ENCODE data around the gene ITGA4. TPM values are rescaled to one million over a fixed set of nuclear protein-coding genes. Genes with fewer than 3 reads are reported as not detected.

Gene ITGA4
- total RNA-seq = 2.8 TPM in 2 replicates
- polyA plus RNA-seq = 1.5 and 1.7 TPM in 2 replicates
- polyA plus RNA-seq (2011; cell fraction: cytosol; rRNA removed) = 1.4 and 1.6 TPM in 2 replicates
- 2.2 and 4.0 TPM in 2 replicates for polyA plus RNA-seq (2011; cell fraction: nucleus; rRNA removed)
- polyA plus RNA-seq (2012) = 10.1 and 11.8 TPM in 2 replicates
- 5.5 and 6.5 TPM in 2 replicates for polyA minus RNA-seq
- polyA minus RNA-seq (2011; cell fraction: cytosol; rRNA and poly(A)+ RNA removed) = not detected
- polyA minus RNA-seq (2011; cell fraction: nucleus; rRNA and poly(A)+ RNA removed) = 5.2 and 9.7 TPM in 2 replicates
- Bru-seq, nascent RNA = percentile 32 among the genes with signal in this experiment
- percentile 24 among the genes with signal in this experiment for BruChase-seq, experiment 1, labeled RNA remaining after a 6-hour chase
- BruChase-seq, experiment 2, labeled RNA remaining after a 2-hour chase = percentile 23 among the genes with signal in this experiment
- long read RNA-seq, partial matches to known transcripts = 1 of 1 reads
- long read RNA-seq, other reads (novel, unspliced or antisense) = 0 of 1 reads

GRCh38 chr2:181457121-181457740, at the start of gene ITGA4:
ITGA4 (plus strand) TSS chr2:181457386; CDS start chr2:181457655, 269 bp downstream.
- intact Hi-C loops (cut with micrococcal nuclease) = loop anchor here (1.0 to 5.0 kb wide), 4 partner anchors 353 to 1333 kb away; no protein-coding TSS in a partner anchor
- Histone ChIP-seq H3K4me2 (ENCODE audit: insufficient read depth, low read length) (peak within 1 kb of the TSS; percentile 15), H2AFZ (ENCODE audit: low read depth, low read length) (peak within 1 kb of the TSS; percentile 91), H3K79me2 (ENCODE audit: control insufficient read depth, insufficient read depth, low read length) (no peaks in the 10 kb centered on the region), H4K20me1 (replicated peaks; ENCODE audit: control insufficient read depth, extremely low read depth, insufficient read depth, low read length) (no peaks in the 10 kb centered on the region), H3K4me1 (ENCODE audit: control insufficient read depth, extremely low read depth, insufficient read depth, low read length) (peaks cover 7% of the 10 kb centered on the region), H3K36me3 (ENCODE audit: control insufficient read depth in 2 of 2, extremely low read depth in 1 of 2, insufficient read depth in 2 of 2, low read length in 2 of 2) (no peaks in the 10 kb centered on the region), H3K27ac (ENCODE audit: insufficient read depth, low read depth, low read length) (no peak within 1 kb of the TSS), H3K9me1 (replicated peaks; ENCODE audit: control insufficient read depth, extremely low read depth, insufficient read depth, low read length) (no peaks in the 10 kb centered on the region), H3K4me3 (replicated peaks in 1 of 3; ENCODE audit: insufficient read depth in 1 of 3, low read depth in 1 of 3, low read length in 3 of 3) (peak within 1 kb of the TSS; percentile 5 to 43 (median 41)), H3K27me3 (ENCODE audit: control insufficient read depth in 2 of 2, insufficient read depth in 2 of 2, low read length in 2 of 2) (peaks cover 15 to 53% of the 10 kb centered on the region in 2 experiments), H3K9me3 (replicated peaks; ENCODE audit: control insufficient read depth, insufficient read depth, low read length) (no peaks in the 10 kb centered on the region), H3K9ac (replicated peaks; ENCODE audit: extremely low read depth, insufficient read depth, low read length) (no peak within 1 kb of the TSS)
- POLR2A ChIA-PET = no interaction called here
- dilution Hi-C loops (cut with MboI; ENCODE audit: extremely low pct_ligation_motif_present, low sequenced_read_pairs) = no loop called here
- peak; percentile 47 for DNase-seq (ENCODE audit: low read depth, low spot score)
- no peak for FAIRE-seq
- TF ChIP-seq JUN (IDR thresholded peaks at IDR 0.05; ENCODE audit: borderline replicate concordance, insufficient read depth, insufficient read length, low read depth) (no peak), MYC (IDR thresholded peaks at IDR 0.05; ENCODE audit: low read depth, low read length) (no peak), POLR2A (IDR thresholded peaks at IDR 0.05; ENCODE audit: low read depth, low read length) (no peak), CTCF (IDR thresholded peaks at IDR 0.05; ENCODE audit: extremely low read depth in 1 of 2, insufficient read depth in 1 of 2, low read depth in 1 of 2, low read length in 2 of 2) (peak; percentile 65 to 76)
- BruUV-seq (replicated peaks) = no TSS peak
- CTCF ChIA-PET = interaction anchor here (0.6 to 2.4 kb wide), 8 partner anchors 9 to 1333 kb away, joined by 3 to 23 read pairs (median 4); no protein-coding TSS in a partner anchor

Measured in endothelial cell of umbilical vein (primary cell).